Stimulated activated CD8-positive, alpha-beta memory T cell treated with anti-CD3 and anti-CD28 coated beads, Interleukin-2, amount 100 ng/mL, for 1 hour (primary cell): Measurements from ENCODE around the gene OR5P2.
"Not testable (repeated sequence)": the region's sequence is repeated elsewhere in the genome, so short reads cannot be mapped to it uniquely, and the experiment has no call there.

Source experiments
- DNase-seq, 2 donors: peaks; one replicate each; pipeline ENCODE4 v3.0.0-alpha.2; 2020; ENCODE audit warnings: low read depth in 2 of 2

Gene OR5P2

GRCh38 chr11:7796842-7797241, at the start of gene OR5P2:
OR5P2 (minus strand) TSS chr11:7796942; CDS start chr11:7796942, 0 bp downstream.
- no peak for DNase-seq

GRCh38 chr11:7846003-7846402, 49.3 kb upstream of the OR5P2 start:
- no peak for DNase-seq

- no peak for DNase-seq
These were observed 48.2 kb upstream of the OR5P2 start for GRCh38 chr11:7844986-7845385.

- DNase-seq, result no peak
These were observed 47.8 kb upstream of the OR5P2 start for GRCh38 chr11:7844521-7844920.

GRCh38 chr11:7840578-7840977, 43.8 kb upstream of the OR5P2 start:
- no peak for DNase-seq

GRCh38 chr11:7833527-7833926, 36.8 kb upstream of the OR5P2 start:
- no peak for DNase-seq

- no peak for DNase-seq
These were observed 34.0 kb upstream of the OR5P2 start, which contains the start of gene OR5P3 for GRCh38 chr11:7830740-7831139. OR5P3 (minus strand) TSS chr11:7830840.

- no peak for DNase-seq
These were observed 29.6 kb upstream of the OR5P2 start for GRCh38 chr11:7826324-7826723.

- DNase-seq, result not testable (repeated sequence)
These were observed 23.7 kb upstream of the OR5P2 start for GRCh38 chr11:7820417-7820816.

GRCh38 chr11:7814897-7815296, 18.2 kb upstream of the OR5P2 start:
- DNase-seq, result not testable (repeated sequence)

- not testable (repeated sequence) for DNase-seq
These were observed 13.6 kb upstream of the OR5P2 start for GRCh38 chr11:7810301-7810700.

- DNase-seq, result no peak
These were observed 3.5 kb downstream of the OR5P2 start for GRCh38 chr11:7793233-7793632.

- DNase-seq, result no peak
These were observed 9.5 kb downstream of the OR5P2 start for GRCh38 chr11:7787239-7787638.

- no peak for DNase-seq
These were observed 21.1 kb downstream of the OR5P2 start for GRCh38 chr11:7775689-7776088.

GRCh38 chr11:7764301-7764700, 32.4 kb downstream of the OR5P2 start:
- not testable (repeated sequence) for DNase-seq

- DNase-seq, result no peak
These were observed 37.7 kb downstream of the OR5P2 start for GRCh38 chr11:7759010-7759409.

- DNase-seq, result no peak
These were observed 47.3 kb downstream of the OR5P2 start for GRCh38 chr11:7749456-7749855.
